OCI-LY1 (cell line): ENCODE measurements around the gene TLK1.

Experiments used
- CTCF ChIP-seq: fragments of 200-600 bp; sonication (generic), shearing (Covaris generic); IDR thresholded peaks from 2 replicates; pipeline ENCODE4 v1.5.1; 2017; ENCODE audit warnings: mild to moderate bottlenecking, antibody characterized with exemption, low read length, moderate library complexity, mixed read lengths
- EZH2 ChIP-seq: fragments of 200-600 bp; sonication (generic), shearing (Covaris generic); IDR thresholded peaks from 2 replicates; pipeline ENCODE4 v1.8.0; 2017; ENCODE audit warnings: borderline replicate concordance, mixed run types, mild to moderate bottlenecking, antibody characterized with exemption, low read length, moderate library complexity, mixed read lengths

- TF ChIP-seq CTCF (no peak), EZH2 (no peak)
Measured at GRCh38 chr2:171167352-171167997, 6.8 kb upstream of the TLK1 start.
